HG02759 (cell line): ENCODE measurements around the gene AKR1A1.
"Not testable (repeated sequence)": the region's sequence is repeated elsewhere in the genome, so short reads cannot be mapped to it uniquely, and the experiment has no call there.

Source experiments
- ATAC-seq: cut with Tn5 transposase; IDR thresholded peaks from one replicate; pipeline ENCODE4 v1.9.1; 2021; ENCODE audit warnings: mild to moderate bottlenecking, moderate library complexity; ENCODE audit not compliant: unreplicated experiment

Gene AKR1A1

DNA sequence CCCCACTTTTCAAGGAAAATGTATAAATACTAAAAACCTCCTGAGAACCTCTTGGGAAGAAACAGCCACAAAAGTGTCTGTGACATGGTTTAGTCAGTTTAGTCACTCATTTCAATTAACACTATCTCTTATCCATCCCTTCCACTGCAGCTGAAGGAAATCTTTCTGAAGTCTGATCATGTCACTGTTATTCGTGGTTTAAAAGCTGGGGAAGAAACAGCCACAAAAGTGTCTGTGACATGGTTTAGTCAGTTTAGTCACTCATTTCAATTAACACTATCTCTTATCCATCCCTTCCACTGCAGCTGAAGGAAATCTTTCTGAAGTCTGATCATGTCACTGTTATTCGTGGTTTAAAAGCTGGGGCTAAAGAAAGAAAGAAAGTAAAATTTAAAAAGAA is 27.1 kb upstream of the AKR1A1 start:
- not testable (repeated sequence) for ATAC-seq

DNA sequence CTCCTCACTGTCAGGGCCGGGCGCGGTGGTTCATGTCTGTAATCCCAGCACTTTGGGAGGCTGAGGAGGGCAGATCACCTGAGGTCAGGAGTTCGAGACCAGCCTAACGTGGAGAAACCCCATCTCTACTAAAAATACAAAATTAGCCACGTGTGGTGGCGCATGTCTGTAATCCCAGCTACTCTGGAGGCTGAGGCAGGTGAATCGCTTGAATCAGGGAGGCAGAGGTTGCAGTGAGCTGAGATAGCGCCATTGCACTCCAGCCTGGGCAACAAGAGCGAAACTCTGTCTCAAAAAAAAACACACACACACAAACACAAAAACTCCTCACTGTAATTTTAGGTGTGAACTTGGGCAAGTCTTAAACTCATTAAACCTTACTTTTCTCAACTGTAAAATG is 26.7 kb upstream of the AKR1A1 start:
- ATAC-seq, result not testable (repeated sequence)

DNA sequence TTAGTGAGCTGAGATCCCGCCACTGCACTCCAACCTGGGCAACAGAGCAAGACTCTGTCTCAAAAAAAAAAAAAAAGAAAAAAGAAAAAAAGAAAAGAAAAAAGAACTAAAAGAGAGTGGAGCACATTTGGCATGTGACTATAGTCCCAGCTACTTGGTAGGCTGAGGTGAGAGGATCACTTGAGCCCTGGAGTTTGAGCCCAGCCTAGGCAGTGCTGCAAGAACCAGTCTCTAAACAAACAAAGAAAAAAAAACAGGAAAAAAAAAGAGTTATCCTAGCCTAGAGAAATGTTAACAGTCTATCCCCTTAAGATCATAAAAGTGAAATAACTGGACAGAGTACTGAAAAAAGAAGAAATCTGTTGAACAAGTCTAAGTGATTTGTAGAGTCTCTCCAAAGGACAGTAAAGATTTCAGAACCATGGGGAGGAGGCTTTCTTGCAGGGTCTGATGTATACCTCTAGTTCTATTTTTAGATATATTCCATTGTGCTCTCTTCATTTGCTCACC is 24.4 kb upstream of the AKR1A1 start:
- ATAC-seq, result no peak

- ATAC-seq, result no peak
Observed at GRCh38 chr1:45530632-45531135, 19.9 kb upstream of the AKR1A1 start.

- no peak for ATAC-seq
Observed at GRCh38 chr1:45531873-45532272, 18.8 kb upstream of the AKR1A1 start.

DNA sequence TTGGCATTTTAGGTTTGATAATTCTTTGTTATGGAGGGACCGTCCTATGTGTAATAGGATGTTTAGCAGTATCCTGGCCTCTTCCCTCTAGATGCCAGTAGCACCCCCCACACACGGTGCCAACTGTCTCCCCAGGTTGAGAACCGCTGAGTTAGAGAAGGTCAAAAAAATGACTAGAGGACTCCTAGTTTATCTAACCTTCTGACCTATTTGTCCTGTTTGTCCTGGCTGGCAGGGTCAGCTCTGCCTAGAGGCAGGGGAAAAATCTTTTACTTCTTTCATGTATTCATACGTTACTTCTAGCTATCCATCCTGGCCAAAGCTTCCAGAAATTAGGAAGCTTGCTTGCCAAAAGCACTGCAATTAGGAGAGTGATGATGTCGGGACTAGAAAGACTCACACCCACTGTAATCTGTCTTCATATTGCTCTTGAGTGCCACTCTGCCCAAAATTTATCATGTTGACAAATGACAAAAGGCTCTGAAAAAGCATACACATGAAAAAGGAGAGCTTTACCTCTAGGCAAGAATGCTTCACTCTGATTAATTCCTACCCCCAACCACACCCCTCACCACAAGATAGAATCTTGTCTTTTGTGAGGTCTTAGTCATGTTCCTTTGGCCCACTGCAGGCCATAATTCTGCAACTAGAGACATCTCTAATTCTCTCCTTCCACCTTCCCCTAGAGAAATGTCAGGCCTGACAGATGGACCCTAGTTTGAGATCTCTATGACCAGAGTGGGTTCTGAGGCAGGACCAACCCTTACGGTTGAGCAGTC is 14.4 kb upstream of the AKR1A1 start:
- no peak for ATAC-seq

- no peak for ATAC-seq
Observed at GRCh38 chr1:45536886-45537285, 13.7 kb upstream of the AKR1A1 start.

GRCh38 chr1:45541193-45541592 is 9.4 kb upstream of the AKR1A1 start:
- ATAC-seq, result no peak

- ATAC-seq, result no peak
Observed at GRCh38 chr1:45542591-45542990, 8.0 kb upstream of the AKR1A1 start.

DNA sequence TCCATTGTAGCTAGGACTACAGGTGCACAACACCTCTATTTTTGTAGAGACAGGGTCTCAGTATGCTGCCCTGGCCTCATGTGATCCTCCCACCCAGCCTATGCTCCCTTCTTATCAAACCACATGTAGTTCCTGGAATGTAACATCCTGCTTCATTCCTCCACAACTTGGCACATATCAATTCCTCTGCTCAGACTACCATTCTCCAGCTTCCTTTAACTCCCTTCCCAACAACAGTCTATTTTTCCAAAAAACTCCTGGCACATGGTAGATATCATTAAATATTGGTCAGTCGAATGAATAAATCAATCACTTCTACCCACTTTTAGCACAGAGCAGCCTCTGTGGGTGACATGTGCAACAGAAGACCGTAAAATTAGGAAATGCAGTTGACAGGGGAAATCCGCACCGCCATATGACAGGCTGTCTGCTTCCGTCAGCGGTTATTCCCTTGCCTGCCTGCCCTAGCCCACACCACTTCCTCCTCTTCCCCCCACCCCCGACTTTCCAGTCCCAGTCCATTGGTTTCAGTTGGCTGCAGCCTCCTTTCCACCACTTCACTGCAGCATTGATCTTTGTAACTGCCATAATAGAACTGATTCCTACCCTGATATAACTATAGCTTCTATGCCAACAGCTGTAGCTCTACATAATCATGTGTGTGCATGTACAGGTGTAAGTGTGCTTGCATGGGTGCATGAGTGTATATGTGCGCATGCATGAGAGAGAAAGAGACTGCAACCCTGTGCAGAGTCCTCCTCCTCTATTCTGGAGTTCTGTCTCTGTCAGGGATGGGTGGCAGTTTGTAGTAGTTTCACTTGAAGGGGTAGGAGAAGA is 6.8 kb upstream of the AKR1A1 start:
- peak; percentile 71 for ATAC-seq

- ATAC-seq, result no peak
Observed at GRCh38 chr1:45544530-45544929, 6.1 kb upstream of the AKR1A1 start.

DNA sequence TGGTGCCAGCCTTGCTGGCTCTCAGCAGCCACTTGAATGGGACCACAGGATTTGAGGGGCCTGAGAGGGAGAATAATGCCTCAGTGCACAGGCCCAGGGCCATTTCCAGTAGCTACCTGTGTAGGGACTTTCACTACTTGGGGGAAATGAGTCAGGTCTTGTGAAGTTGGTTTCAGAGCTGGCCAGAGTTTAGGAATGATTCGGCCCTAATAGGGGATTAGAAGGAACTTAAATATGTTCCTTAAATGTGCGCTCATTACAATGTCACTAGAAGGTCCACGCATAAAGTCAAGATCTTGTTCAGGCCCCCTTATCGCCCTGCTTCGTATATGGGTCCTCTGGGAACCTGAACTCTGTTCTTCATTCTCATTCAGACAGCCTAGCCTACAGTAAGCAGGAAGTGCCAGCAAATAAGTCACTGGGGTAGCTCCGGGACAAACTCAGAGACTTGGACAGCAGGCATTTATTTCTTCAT is 5.6 kb upstream of the AKR1A1 start:
- peak; percentile 62 for ATAC-seq

DNA sequence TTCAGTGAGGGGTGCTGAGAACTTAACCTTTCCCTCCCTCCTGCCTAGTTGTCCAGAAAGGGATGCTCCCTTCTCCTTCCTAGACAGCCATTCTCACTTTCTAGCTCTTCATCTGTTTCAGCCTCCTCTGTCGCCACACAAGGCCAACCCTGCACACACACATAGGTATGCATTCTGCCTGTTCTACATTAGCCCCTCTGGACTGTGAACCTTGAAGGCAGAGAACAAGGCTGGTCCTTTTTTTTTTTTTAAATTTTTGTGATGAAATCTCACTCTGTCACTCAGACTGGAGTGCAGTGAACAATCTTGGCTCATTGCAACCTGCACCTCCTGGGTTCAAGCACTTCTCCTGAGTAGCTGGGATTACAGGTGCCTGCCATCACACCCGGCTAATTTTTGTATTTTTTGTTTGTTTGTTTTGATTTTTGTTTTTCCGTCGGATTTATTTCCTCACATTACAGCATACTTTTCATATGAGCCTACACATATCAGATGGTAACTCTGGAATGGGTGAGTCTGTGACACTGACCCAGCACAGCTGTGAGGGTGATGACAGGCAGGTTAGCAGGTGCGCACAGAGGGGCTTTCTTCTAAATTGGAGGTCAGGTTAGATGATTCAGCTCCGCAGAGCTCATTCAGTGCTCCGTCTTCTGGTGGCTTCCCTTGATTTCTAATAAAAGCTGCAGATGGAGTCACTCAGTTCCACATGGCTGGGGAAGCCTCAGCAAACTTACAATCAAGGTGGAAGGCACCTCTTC is 4.9 kb upstream of the AKR1A1 start:
- ATAC-seq, result no peak

DNA sequence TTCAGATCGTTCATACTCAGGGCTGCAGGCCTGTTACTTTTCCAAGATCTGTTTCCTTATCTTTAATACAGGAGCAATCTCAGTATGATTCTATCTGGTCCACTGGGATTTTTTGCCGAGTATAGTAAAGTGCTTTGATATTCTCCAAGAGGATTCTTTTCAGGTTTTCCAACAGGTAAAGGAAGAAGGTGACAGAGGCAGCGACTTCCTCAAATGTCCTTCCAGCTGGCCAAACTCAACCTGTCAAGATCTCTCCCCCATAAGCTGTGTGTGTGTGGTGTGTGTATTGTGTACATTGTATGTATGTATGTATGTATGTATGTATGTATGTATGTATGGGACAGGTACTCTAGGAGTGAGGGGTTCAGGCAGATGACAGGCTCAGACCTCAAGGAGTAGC is 1.1 kb downstream of the AKR1A1 start:
- no peak for ATAC-seq

- no peak for ATAC-seq
Observed at GRCh38 chr1:45552331-45552730, 1.7 kb downstream of the AKR1A1 start.

GRCh38 chr1:45554198-45554597 is 3.6 kb downstream of the AKR1A1 start:
- no peak for ATAC-seq

- no peak for ATAC-seq
Observed at GRCh38 chr1:45557422-45557944, 6.9 kb downstream of the AKR1A1 start.

GRCh38 chr1:45563843-45564242 is 13.2 kb downstream of the AKR1A1 start:
- no peak for ATAC-seq

- no peak for ATAC-seq
Observed at GRCh38 chr1:45566722-45567121, 16.1 kb downstream of the AKR1A1 start.

GRCh38 chr1:45567911-45568310 is 17.3 kb downstream of the AKR1A1 start:
- no peak for ATAC-seq

- ATAC-seq, result no peak
Observed at GRCh38 chr1:45568421-45568820, 17.8 kb downstream of the AKR1A1 start.
